MM.1S (cell line): ENCODE results near the gene CNIH3.

Experiments used
- DNase-seq: peaks from one replicate; pipeline ENCODE4 v3.0.0-alpha.2; 2015
- H2AFZ ChIP-seq: fragments of 300-600 bp; sonication (generic); 2 replicates; pipeline ENCODE4 v1.6.0; 2016; ENCODE audit warnings: antibody characterized with exemption, low read length
- H3F3A ChIP-seq: fragments of 300-600 bp; sonication (generic); 2 replicates; pipeline ENCODE4 v1.6.1; 2016; ENCODE audit warnings: mild to moderate bottlenecking, antibody characterized with exemption, low read length, moderate library complexity, mixed read lengths; ENCODE audit not compliant: insufficient read depth
- H3K27ac ChIP-seq: fragments of 300-600 bp; sonication (generic); 2 replicates; pipeline ENCODE4 v1.5.1; 2016; ENCODE audit warnings: mild to moderate bottlenecking, low read length
- H3K27me3 ChIP-seq: fragments of 300-600 bp; sonication (generic); replicated peaks from 2 replicates; pipeline ENCODE4 v1.6.0; 2016; ENCODE audit warnings: low read length; ENCODE audit not compliant: insufficient read depth
- H3K36me3 ChIP-seq: fragments of 300-600 bp; sonication (generic); replicated peaks from 2 replicates; pipeline ENCODE4 v1.6.1; 2016; ENCODE audit warnings: mild to moderate bottlenecking, low read length, mixed read lengths; ENCODE audit not compliant: insufficient read depth
- H3K4me1 ChIP-seq: fragments of 300-600 bp; sonication (generic); 2 replicates; pipeline ENCODE4 v1.6.1; 2016; ENCODE audit warnings: low read length, mixed read lengths
- H3K4me2 ChIP-seq: fragments of 300-600 bp; sonication (generic); 2 replicates; pipeline ENCODE4 v1.6.0; 2016; ENCODE audit warnings: low read depth, low read length
- H3K4me3 ChIP-seq: fragments of 300-600 bp; sonication (generic); 2 replicates; pipeline ENCODE4 v1.5.1; 2016; ENCODE audit warnings: low read length, mixed read lengths
- H3K79me2 ChIP-seq: fragments of 300-600 bp; sonication (generic); 2 replicates; pipeline ENCODE4 v1.6.1; 2016; ENCODE audit warnings: mixed run types, low read length, mixed read lengths
- H3K9ac ChIP-seq: fragments of 300-600 bp; sonication (generic); 2 replicates; pipeline ENCODE4 v1.6.1; 2016; ENCODE audit warnings: low read length, mixed read lengths
- H3K9me2 ChIP-seq: fragments of 300-600 bp; sonication (generic); replicated peaks from 2 replicates; pipeline ENCODE4 v1.6.1; 2016; ENCODE audit warnings: mild to moderate bottlenecking, low read length, mixed read lengths; ENCODE audit not compliant: insufficient read depth
- H3K9me3 ChIP-seq: fragments of 300-600 bp; sonication (generic); replicated peaks from 2 replicates; pipeline ENCODE4 v1.6.1; 2016; ENCODE audit warnings: mild to moderate bottlenecking, low read length, mixed read lengths; ENCODE audit not compliant: insufficient read depth
- H4K20me1 ChIP-seq: fragments of 300-600 bp; sonication (generic); 2 replicates; pipeline ENCODE4 v1.6.1; 2016; ENCODE audit warnings: mild to moderate bottlenecking, low read length, moderate library complexity, mixed read lengths; ENCODE audit not compliant: insufficient read depth
- EZH2 ChIP-seq: fragments of 300-600 bp; sonication (generic); optimal IDR thresholded peaks from 2 replicates; pipeline ENCODE3; 2017; ENCODE audit warnings: low read depth, mild to moderate bottlenecking, antibody characterized with exemption, low read length, mixed read lengths
- EZH2phosphoT487 ChIP-seq: fragments of 300-600 bp; sonication (generic); IDR thresholded peaks from 2 replicates; pipeline ENCODE4 v1.6.1; 2018; ENCODE audit warnings: antibody characterized with exemption, low read length
- TF ChIP-seq, protein P1 (sequence below): fragments of 300-600 bp; sonication (generic); IDR thresholded peaks from 2 replicates; pipeline ENCODE4 v1.5.1; 2016; ENCODE audit warnings: antibody characterized with exemption, low read length, mixed read lengths

Gene CNIH3

GRCh38 chr1:224745394-224745793, 129.3 kb downstream of the CNIH3 start:
- Histone ChIP-seq H3F3A (peaks cover 2% of the 10 kb centered on the region; the same call in 1 of the 2 replicates), H3K36me3 (no peaks in the 10 kb centered on the region), H2AFZ (no peak overlapping the region), H4K20me1 (no peaks in the 10 kb centered on the region), H3K4me2 (no peak overlapping the region), H3K9me2 (no peaks in the 10 kb centered on the region), H3K9me3 (no peaks in the 10 kb centered on the region), H3K9ac (no peak overlapping the region), H3K4me3 (no peak overlapping the region), H3K79me2 (no peaks in the 10 kb centered on the region), H3K4me1 (peaks cover 24% of the 10 kb centered on the region), H3K27ac (peak overlapping the region; percentile 6; the same call in 1 of the 2 replicates), H3K27me3 (no peaks in the 10 kb centered on the region)
- TF ChIP-seq EZH2 (no peak), EZH2phosphoT487 (no peak)
- TF ChIP-seq, protein P1, sequence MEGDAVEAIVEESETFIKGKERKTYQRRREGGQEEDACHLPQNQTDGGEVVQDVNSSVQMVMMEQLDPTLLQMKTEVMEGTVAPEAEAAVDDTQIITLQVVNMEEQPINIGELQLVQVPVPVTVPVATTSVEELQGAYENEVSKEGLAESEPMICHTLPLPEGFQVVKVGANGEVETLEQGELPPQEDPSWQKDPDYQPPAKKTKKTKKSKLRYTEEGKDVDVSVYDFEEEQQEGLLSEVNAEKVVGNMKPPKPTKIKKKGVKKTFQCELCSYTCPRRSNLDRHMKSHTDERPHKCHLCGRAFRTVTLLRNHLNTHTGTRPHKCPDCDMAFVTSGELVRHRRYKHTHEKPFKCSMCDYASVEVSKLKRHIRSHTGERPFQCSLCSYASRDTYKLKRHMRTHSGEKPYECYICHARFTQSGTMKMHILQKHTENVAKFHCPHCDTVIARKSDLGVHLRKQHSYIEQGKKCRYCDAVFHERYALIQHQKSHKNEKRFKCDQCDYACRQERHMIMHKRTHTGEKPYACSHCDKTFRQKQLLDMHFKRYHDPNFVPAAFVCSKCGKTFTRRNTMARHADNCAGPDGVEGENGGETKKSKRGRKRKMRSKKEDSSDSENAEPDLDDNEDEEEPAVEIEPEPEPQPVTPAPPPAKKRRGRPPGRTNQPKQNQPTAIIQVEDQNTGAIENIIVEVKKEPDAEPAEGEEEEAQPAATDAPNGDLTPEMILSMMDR: no peak
- no peak for DNase-seq

DNA sequence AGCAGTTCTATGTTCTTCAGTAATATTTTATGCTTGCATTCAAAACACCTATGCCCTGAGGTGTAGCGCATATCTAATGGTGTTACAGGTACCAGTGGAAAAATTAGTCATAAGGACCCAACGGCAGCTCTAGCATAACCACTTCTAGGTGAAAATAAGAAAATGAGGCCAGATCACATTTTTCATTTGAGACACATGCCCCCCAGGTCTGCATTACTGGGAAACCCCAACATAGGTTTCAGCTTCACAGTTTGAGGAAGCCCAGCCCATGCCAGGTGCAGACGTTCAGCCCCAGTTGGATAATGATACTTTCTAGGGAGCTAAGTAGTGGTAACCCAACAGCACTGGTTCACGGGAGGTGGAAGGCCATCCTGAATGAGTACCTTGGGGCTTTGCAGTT, 129.8 kb downstream of the CNIH3 start:
- H3K9me3 ChIP-seq: no peaks in the 10 kb centered on the region
- H2AFZ ChIP-seq: no peak overlapping the region
- H3F3A ChIP-seq: peaks cover 2% of the 10 kb centered on the region; the same call in 1 of the 2 replicates
- no peaks in the 10 kb centered on the region for H4K20me1 ChIP-seq
- DNase-seq: peak; percentile 21
- H3K9me2 ChIP-seq: no peaks in the 10 kb centered on the region
- H3K4me1 ChIP-seq: peaks cover 19% of the 10 kb centered on the region
- no peak overlapping the region for H3K27ac ChIP-seq
- H3K27me3 ChIP-seq: no peaks in the 10 kb centered on the region
- TF ChIP-seq EZH2: no peak
- TF ChIP-seq EZH2phosphoT487: no peak
- TF ChIP-seq, protein P1: no peak
- no peaks in the 10 kb centered on the region for H3K36me3 ChIP-seq
- H3K4me3 ChIP-seq: no peak overlapping the region
- no peak overlapping the region for H3K4me2 ChIP-seq
- no peaks in the 10 kb centered on the region for H3K79me2 ChIP-seq
- H3K9ac ChIP-seq: no peak overlapping the region

DNA sequence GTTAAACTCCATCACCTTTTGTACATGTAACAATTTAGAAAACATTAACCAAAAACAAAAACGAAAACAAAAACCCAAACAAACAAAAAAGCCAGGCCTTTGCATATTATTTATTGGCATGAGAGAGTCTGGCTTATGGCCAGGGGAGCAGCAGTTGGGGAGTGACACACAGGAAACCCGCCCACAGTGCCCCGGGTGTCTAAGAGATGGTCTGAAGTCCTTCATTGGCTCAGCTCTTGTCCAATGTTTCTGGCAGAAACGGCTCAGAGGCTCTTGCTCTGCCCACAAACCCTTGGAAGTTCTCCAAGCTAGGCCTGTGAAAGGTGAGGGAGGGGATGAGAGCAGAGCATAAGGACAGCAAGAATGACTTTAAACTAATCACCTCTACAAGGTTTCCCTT, 131.5 kb downstream of the CNIH3 start:
- H3K4me2 ChIP-seq: no peak overlapping the region
- H3K9ac ChIP-seq: no peak overlapping the region
- H3K27ac ChIP-seq: no peak overlapping the region
- H3K27me3 ChIP-seq: no peaks in the 10 kb centered on the region
- peaks cover 23% of the 10 kb centered on the region for H3K4me1 ChIP-seq
- no peak overlapping the region for H2AFZ ChIP-seq
- H3K4me3 ChIP-seq: no peak overlapping the region
- no peaks in the 10 kb centered on the region for H3K9me3 ChIP-seq
- TF ChIP-seq, protein P1: no peak
- TF ChIP-seq EZH2 (no peak), EZH2phosphoT487 (no peak)
- H3K79me2 ChIP-seq: no peaks in the 10 kb centered on the region
- no peaks in the 10 kb centered on the region for H3K9me2 ChIP-seq
- no peaks in the 10 kb centered on the region for H3K36me3 ChIP-seq
- no peaks in the 10 kb centered on the region for H4K20me1 ChIP-seq
- H3F3A ChIP-seq: peaks cover 2% of the 10 kb centered on the region; the same call in 1 of the 2 replicates
- no peak for DNase-seq
